ENCODE measurements around the gene CDK6.

DNA sequence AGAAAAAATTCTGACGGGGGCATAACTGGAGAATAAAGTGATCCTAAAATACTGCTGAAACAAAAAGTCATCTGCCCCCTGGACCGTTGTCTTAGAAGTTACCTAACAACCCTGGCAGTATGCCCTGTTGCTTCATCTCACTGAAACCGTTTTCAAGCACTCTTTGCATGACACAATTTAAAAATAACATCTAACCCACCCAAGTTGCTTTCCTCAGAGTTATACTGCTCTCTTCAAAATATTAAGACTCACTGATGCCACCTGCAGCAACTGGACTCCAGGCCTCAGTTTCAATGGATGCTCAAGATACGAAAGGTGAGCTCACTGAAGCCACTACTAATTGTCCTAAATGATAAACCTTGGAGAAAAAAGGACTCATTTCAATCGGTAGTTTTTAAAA lies 57.4 kb downstream of the CDK6 start:
- TF ChIP-seq, protein P1, sequence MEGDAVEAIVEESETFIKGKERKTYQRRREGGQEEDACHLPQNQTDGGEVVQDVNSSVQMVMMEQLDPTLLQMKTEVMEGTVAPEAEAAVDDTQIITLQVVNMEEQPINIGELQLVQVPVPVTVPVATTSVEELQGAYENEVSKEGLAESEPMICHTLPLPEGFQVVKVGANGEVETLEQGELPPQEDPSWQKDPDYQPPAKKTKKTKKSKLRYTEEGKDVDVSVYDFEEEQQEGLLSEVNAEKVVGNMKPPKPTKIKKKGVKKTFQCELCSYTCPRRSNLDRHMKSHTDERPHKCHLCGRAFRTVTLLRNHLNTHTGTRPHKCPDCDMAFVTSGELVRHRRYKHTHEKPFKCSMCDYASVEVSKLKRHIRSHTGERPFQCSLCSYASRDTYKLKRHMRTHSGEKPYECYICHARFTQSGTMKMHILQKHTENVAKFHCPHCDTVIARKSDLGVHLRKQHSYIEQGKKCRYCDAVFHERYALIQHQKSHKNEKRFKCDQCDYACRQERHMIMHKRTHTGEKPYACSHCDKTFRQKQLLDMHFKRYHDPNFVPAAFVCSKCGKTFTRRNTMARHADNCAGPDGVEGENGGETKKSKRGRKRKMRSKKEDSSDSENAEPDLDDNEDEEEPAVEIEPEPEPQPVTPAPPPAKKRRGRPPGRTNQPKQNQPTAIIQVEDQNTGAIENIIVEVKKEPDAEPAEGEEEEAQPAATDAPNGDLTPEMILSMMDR (IDR thresholded peaks at IDR 0.05) = no peak
- TF ChIP-seq POLR2A (IDR thresholded peaks at IDR 0.05) = no peak
